Measurements from ENCODE around the gene GPR75.

The GPR75 gene

DNA sequence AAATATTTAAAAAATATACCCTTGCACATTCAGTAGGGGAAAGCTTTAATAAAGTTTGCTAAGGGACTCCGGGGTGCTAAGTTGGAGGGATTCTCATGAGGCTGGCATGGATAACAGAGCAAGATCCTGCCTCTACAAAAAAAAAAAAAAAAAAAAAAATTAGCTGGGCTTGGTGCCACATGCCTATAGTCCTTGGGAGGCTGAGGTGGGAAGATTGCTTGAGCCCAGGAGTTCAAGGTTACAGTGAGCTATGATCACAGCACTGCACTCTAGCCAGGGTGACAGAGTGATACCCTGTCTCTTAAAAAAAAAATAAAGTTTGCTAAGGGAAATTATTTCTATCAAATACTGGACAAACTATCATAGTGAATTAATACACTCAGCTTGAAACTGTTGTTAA, 17.3 kb upstream of the GPR75 start:
- TF ChIP-seq, protein P1, sequence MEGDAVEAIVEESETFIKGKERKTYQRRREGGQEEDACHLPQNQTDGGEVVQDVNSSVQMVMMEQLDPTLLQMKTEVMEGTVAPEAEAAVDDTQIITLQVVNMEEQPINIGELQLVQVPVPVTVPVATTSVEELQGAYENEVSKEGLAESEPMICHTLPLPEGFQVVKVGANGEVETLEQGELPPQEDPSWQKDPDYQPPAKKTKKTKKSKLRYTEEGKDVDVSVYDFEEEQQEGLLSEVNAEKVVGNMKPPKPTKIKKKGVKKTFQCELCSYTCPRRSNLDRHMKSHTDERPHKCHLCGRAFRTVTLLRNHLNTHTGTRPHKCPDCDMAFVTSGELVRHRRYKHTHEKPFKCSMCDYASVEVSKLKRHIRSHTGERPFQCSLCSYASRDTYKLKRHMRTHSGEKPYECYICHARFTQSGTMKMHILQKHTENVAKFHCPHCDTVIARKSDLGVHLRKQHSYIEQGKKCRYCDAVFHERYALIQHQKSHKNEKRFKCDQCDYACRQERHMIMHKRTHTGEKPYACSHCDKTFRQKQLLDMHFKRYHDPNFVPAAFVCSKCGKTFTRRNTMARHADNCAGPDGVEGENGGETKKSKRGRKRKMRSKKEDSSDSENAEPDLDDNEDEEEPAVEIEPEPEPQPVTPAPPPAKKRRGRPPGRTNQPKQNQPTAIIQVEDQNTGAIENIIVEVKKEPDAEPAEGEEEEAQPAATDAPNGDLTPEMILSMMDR (IDR thresholded peaks at IDR 0.05; ENCODE audit: insufficient read depth, low read length, missing control alignments), result no peak
- POLR2A ChIA-PET, result no interaction called here
- no peak for DNase-seq (ENCODE audit: low read depth, low spot score)
- H3K4me3 ChIP-seq (ENCODE audit: low read depth, low read length), result no peak overlapping the region
- CTCF ChIA-PET, result no interaction called here

DNA sequence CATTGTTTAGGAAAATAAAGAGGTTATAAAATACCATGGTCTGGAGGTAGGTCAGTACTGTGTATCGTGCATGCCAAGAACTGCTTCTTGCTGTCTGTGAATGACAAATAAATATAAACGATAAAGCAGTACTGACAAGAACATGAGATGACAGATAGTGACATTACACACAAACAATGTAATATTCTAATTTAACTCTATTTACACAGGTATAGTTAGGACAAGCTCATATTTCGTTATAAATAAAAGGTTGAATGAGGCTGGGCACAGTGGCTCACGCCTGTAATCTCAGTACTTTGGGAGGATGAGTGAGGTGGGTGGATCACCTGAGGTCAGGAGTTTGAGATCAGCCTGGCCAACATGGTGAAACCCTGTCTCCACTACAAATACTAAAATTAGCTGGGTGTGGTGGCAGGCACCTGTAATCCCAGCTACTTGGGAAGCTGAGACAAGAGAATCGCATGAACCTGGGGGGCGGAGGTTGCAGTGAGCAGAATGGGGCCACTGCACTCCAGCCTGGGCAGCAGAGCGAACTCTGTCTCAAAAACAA, 14.7 kb upstream of the GPR75 start:
- ChIA-PET POLR2A (no interaction called here), CTCF (no interaction called here)
- no peak overlapping the region for H3K4me3 ChIP-seq (ENCODE audit: low read depth, low read length)
- DNase-seq (ENCODE audit: low read depth, low spot score), result no peak
- TF ChIP-seq, protein P1 (IDR thresholded peaks at IDR 0.05; ENCODE audit: insufficient read depth, low read length, missing control alignments), result no peak

DNA sequence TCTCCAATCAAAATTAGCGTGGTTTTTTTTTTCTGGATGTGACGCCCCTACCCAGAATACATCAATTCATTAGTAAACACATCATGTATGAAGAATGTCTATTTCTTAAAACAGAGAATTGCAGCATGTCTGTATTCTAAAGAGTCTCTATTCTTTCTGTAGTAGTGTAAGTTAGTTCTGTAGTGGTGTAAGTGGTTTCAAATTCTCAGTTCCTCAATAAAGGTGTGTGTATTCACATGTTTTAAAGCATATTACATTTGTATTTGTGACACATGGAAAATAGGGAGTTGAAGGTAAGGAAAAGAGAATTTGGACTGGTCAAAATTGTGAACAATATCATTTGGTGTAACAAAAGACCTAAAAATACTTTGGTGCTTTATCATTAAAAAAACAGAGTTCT, 8.0 kb upstream of the GPR75 start:
- ChIA-PET POLR2A (no interaction called here), CTCF (no interaction called here)
- H3K4me3 ChIP-seq (ENCODE audit: low read depth, low read length), result no peak overlapping the region
- TF ChIP-seq, protein P1 (IDR thresholded peaks at IDR 0.05; ENCODE audit: insufficient read depth, low read length, missing control alignments), result no peak
- no peak for DNase-seq (ENCODE audit: low read depth, low spot score)

DNA sequence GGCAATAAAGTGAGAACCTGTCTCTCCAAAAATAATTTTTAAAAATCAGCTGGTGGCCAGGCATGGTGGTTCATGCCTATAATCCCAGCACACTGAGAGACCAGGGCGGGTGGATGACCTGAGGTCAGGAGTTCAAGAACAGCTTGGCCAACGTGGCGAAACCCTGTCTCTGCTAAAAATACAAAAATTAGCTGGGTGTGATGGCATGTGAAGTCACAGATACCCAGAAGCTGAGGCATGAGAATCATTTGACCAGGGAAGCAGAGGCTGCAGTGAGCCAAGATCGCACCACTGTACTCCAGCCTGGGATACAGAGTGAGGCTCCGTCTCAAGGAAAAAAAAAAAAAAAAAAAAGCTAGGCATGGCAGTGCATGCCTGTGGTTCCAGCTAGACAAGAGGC, 7.4 kb upstream of the GPR75 start:
- CTCF ChIA-PET, result no interaction called here
- no peak for DNase-seq (ENCODE audit: low read depth, low spot score)
- no peak overlapping the region for H3K4me3 ChIP-seq (ENCODE audit: low read depth, low read length)
- TF ChIP-seq, protein P1 (IDR thresholded peaks at IDR 0.05; ENCODE audit: insufficient read depth, low read length, missing control alignments), result no peak
- POLR2A ChIA-PET, result no interaction called here

DNA sequence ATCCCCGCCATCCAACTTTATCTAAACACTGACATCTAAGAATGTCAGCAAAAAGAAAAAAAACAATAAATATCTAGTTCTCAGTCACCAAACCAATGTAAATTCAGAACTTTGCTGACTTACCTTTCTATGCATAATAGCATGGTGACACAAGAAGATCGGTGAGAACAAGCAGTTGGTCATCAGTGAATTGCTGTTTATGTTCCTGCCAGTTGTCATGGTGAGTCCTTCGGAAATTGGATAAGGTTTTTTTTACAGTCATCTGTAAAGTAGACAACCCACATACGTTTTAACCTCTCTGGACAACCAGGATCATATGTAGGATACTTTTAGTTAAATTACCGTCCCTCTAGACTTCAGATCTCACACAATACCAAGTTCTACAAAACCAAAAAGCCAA, 6.2 kb upstream of the GPR75 start:
- ChIA-PET CTCF (no interaction called here), POLR2A (no interaction called here)
- TF ChIP-seq, protein P1 (IDR thresholded peaks at IDR 0.05; ENCODE audit: insufficient read depth, low read length, missing control alignments), result no peak
- no peak overlapping the region for H3K4me3 ChIP-seq (ENCODE audit: low read depth, low read length)
- no peak for DNase-seq (ENCODE audit: low read depth, low spot score)

DNA sequence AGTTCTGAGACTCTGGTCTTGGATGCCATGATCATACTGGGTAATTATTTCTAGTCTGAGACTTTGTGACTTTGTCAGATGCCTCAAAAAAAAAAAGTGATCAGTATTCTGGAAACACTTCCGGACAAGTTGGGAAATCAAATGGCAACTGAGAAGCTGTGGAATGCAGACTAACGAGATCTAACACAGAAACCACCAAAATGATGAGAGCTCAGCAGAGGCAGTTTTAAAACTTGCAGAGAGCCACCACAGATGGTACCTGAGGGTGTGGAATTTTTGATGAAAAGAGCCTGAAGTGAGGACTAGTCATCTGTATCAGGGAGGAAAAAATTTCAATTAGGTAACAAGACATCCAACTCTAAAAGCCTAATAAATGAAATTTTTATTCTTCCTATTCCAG, 5.5 kb upstream of the GPR75 start:
- TF ChIP-seq, protein P1 (IDR thresholded peaks at IDR 0.05; ENCODE audit: insufficient read depth, low read length, missing control alignments), result no peak
- H3K4me3 ChIP-seq (ENCODE audit: low read depth, low read length), result no peak overlapping the region
- ChIA-PET CTCF (no interaction called here), POLR2A (no interaction called here)
- no peak for DNase-seq (ENCODE audit: low read depth, low spot score)
